IMR-90 (cell line): Measurements from ENCODE around the gene EHF. TPM values are rescaled to one million over a fixed set of nuclear protein-coding genes. Genes with fewer than 3 reads are reported as not detected.

Source experiments
- ATAC-seq: fragments of 200-7000 bp; cut with Tn5 transposase; 2 replicates; pipeline ENCODE4 v1.9.1; 2020; ENCODE audit warnings: low read depth, mild to moderate bottlenecking, moderate library complexity
- BruUV-seq: library from RNA; stranded (reverse); fragments of 400-500 nt; replicated peaks from 2 replicates; lab custom pipeline; 2021; lab: Mats Ljungman, UMichigan
- CTCF ChIA-PET: fragments of 300-600 bp; formaldehyde crosslinking; extraction: SDS; loops from one replicate; lab custom pipeline; 2021; ENCODE audit warnings: antibody characterized with exemption; lab: Yijun Ruan, JAX
- POLR2A ChIA-PET: fragments of 300-600 bp; sonication (Branson Sonifier 250); formaldehyde crosslinking; loops from one replicate; lab custom pipeline; 2022; ENCODE audit warnings: antibody characterized with exemption; ENCODE audit not compliant: unreplicated experiment; lab: Charles Lee
- DNase-seq: peaks from one replicate; pipeline ENCODE4 v3.0.0; 2013
- H2AFZ ChIP-seq: replicated peaks from 2 replicates; pipeline ENCODE3; 2013; ENCODE audit warnings: low read length, mild to moderate bottlenecking; ENCODE audit not compliant: poor library complexity
- H2AK5ac ChIP-seq: 2 replicates; pipeline ENCODE4 v1.6.1; 2013; ENCODE audit warnings: low read depth, low read length, inconsistent platforms
- H2AK9ac ChIP-seq: replicated peaks from 2 replicates; pipeline ENCODE3; 2013; ENCODE audit warnings: mild to moderate bottlenecking, low read depth, low read length, moderate library complexity; ENCODE audit not compliant: poor library complexity
- H2BK120ac ChIP-seq: 2 replicates; pipeline ENCODE4 v1.6.1; 2013; ENCODE audit warnings: low read depth, low read length, inconsistent platforms
- H2BK15ac ChIP-seq: 3 replicates; pipeline ENCODE4 v1.6.1; 2013; ENCODE audit warnings: low read depth, low read length, inconsistent platforms
- H2BK20ac ChIP-seq: 2 replicates; pipeline ENCODE4 v1.6.1; 2013; ENCODE audit warnings: low read depth, mild to moderate bottlenecking, inconsistent platforms, low read length, moderate library complexity
- H2BK5ac ChIP-seq: 2 replicates; pipeline ENCODE4 v1.6.1; 2013; ENCODE audit warnings: mild to moderate bottlenecking, low read depth, low read length, inconsistent platforms; ENCODE audit not compliant: poor library complexity, severe bottlenecking
- H3K14ac ChIP-seq: replicated peaks from 2 replicates; pipeline ENCODE4 v1.6.1; 2013; ENCODE audit warnings: low read depth, low read length, inconsistent platforms
- H3K18ac ChIP-seq: 2 replicates; pipeline ENCODE4 v1.6.1; 2013; ENCODE audit warnings: low read depth, low read length, control low read depth
- H3K23ac ChIP-seq: 2 replicates; pipeline ENCODE4 v1.6.1; 2013; ENCODE audit warnings: low read depth, low read length, inconsistent platforms
- H3K27ac ChIP-seq: 2 replicates; pipeline ENCODE4 v1.5.1; 2013; ENCODE audit warnings: mild to moderate bottlenecking, control low read depth, low read length; ENCODE audit not compliant: insufficient read depth
- H3K27me3 ChIP-seq: 2 replicates; pipeline ENCODE4 v1.6.1; 2013; ENCODE audit warnings: low read length; ENCODE audit not compliant: control insufficient read depth, insufficient read depth
- H3K36me3 ChIP-seq: 2 replicates; pipeline ENCODE4 v1.6.1; 2013; ENCODE audit warnings: low read length, mixed read lengths; ENCODE audit not compliant: control insufficient read depth, insufficient read depth
- H3K4ac ChIP-seq: 2 replicates; pipeline ENCODE4 v1.6.1; 2013; ENCODE audit warnings: low read depth, low read length, inconsistent platforms
- H3K4me1 ChIP-seq: 2 replicates; pipeline ENCODE4 v1.6.1; 2013; ENCODE audit warnings: low read length, mixed read lengths; ENCODE audit not compliant: control insufficient read depth, insufficient read depth
- H3K4me2 ChIP-seq: 2 replicates; pipeline ENCODE4 v1.6.1; 2013; ENCODE audit warnings: low read depth, mild to moderate bottlenecking, control low read depth, low read length, moderate library complexity
- H3K4me3 ChIP-seq: 2 replicates; pipeline ENCODE4 v1.5.1; 2013; ENCODE audit warnings: low read depth, mild to moderate bottlenecking, control low read depth, low read length, moderate library complexity; ENCODE audit not compliant: insufficient read depth
- H3K56ac ChIP-seq: 2 replicates; pipeline ENCODE4 v1.6.1; 2013; ENCODE audit warnings: low read length, inconsistent platforms; ENCODE audit not compliant: insufficient read depth; ENCODE audit errors: extremely low read depth
- H3K79me1 ChIP-seq, 2 experiments: 2 replicates each; pipeline ENCODE4 v1.6.1; 2013; ENCODE audit warnings: low read length in 2 of 2, inconsistent platforms in 1 of 2, low read depth in 1 of 2
- H3K9ac ChIP-seq: 2 replicates; pipeline ENCODE4 v1.6.1; 2013; ENCODE audit warnings: low read depth, low read length, control low read depth
- H3K9me1 ChIP-seq: 2 replicates; pipeline ENCODE4 v1.6.1; 2013; ENCODE audit warnings: low read length, inconsistent platforms; ENCODE audit not compliant: insufficient read depth
- H3K9me3 ChIP-seq: 2 replicates; pipeline ENCODE4 v1.6.1; 2013; ENCODE audit warnings: low read length; ENCODE audit not compliant: control insufficient read depth, insufficient read depth
- H4K20me1 ChIP-seq: 2 replicates; pipeline ENCODE4 v1.6.1; 2013; ENCODE audit warnings: low read length, inconsistent platforms; ENCODE audit not compliant: insufficient read depth
- H4K5ac ChIP-seq: 2 replicates; pipeline ENCODE4 v1.6.1; 2013; ENCODE audit warnings: mild to moderate bottlenecking, low read depth, low read length, control low read depth
- H4K8ac ChIP-seq, 2 experiments: 2 replicates each; pipeline ENCODE4 v1.6.1; 2013; ENCODE audit warnings: low read depth in 2 of 2, low read length in 2 of 2, control low read depth in 1 of 2, inconsistent platforms in 1 of 2
- H4K91ac ChIP-seq: 2 replicates; pipeline ENCODE4 v1.6.1; 2013; ENCODE audit warnings: low read depth, low read length, inconsistent platforms; ENCODE audit not compliant: insufficient read depth
- BHLHE40 ChIP-seq: fragments of 150-350 bp; IDR thresholded peaks from 2 replicates; pipeline ENCODE4 v1.6.1; 2016; ENCODE audit warnings: mild to moderate bottlenecking, low read depth, low read length
- CEBPB ChIP-seq: IDR thresholded peaks from 2 replicates; pipeline ENCODE4 v1.6.1; 2012; ENCODE audit warnings: low read depth, low read length, improper control_type of control experiment
- FOS ChIP-seq: fragments of 150-350 bp; IDR thresholded peaks from 2 replicates; pipeline ENCODE4 v1.6.1; 2016; ENCODE audit warnings: low read depth, low read length
- MAFK ChIP-seq: IDR thresholded peaks from 2 replicates; pipeline ENCODE4 v1.6.1; 2012; ENCODE audit warnings: low read depth, low read length, improper control_type of control experiment
- MAZ ChIP-seq: IDR thresholded peaks from 2 replicates; pipeline ENCODE4 v1.6.1; 2012; ENCODE audit warnings: low read depth, mild to moderate bottlenecking, low read length, improper control_type of control experiment, moderate library complexity, borderline replicate concordance
- MXI1 ChIP-seq: IDR thresholded peaks from 2 replicates; pipeline ENCODE4 v1.6.1; 2012; ENCODE audit warnings: low read depth, mild to moderate bottlenecking, low read length, moderate library complexity, borderline replicate concordance
- POLR2A ChIP-seq: IDR thresholded peaks from 2 replicates; pipeline ENCODE4 v1.6.1; 2012; ENCODE audit warnings: mild to moderate bottlenecking, low read depth, low read length
- RAD21 ChIP-seq: IDR thresholded peaks from 2 replicates; pipeline ENCODE4 v1.6.1; 2012; ENCODE audit warnings: low read length, improper control_type of control experiment
- RCOR1 ChIP-seq: IDR thresholded peaks from 2 replicates; pipeline ENCODE4 v1.6.1; 2012; ENCODE audit warnings: mild to moderate bottlenecking, low read length, improper control_type of control experiment; ENCODE audit not compliant: insufficient replicate concordance
- RFX5 ChIP-seq: IDR thresholded peaks from 2 replicates; pipeline ENCODE4 v1.8.0; 2012; ENCODE audit warnings: low read depth, mild to moderate bottlenecking, low read length, moderate library complexity
- SMC3 ChIP-seq: fragments of 150-350 bp; IDR thresholded peaks from 2 replicates; pipeline ENCODE4 v1.6.1; 2016; ENCODE audit warnings: low read depth, mild to moderate bottlenecking, antibody characterized with exemption, low read length, moderate library complexity
- WGBS, 2 experiments: methylation state at CpG; one replicate each; pipeline versions ENCODE4 v1.1.5 to v1.1.7; 2013; ENCODE audit warnings: missing lambda C conversion rate in 2 of 2; ENCODE audit not compliant: insufficient read length in 1 of 2; ENCODE audit errors: extremely low coverage in 2 of 2; 5-methylcytosine and 5-hydroxymethylcytosine counted together
- dilution Hi-C: fragments of 300-500 bp; cut with HindIII; formaldehyde crosslinking; loops from one replicate; pipeline ENCODE4 v1.14.3; 2018; ENCODE audit warnings: low sequenced_read_pairs; ENCODE audit not compliant: unreplicated experiment
- in situ Hi-C: fragments of 300-500 bp; cut with MboI; formaldehyde crosslinking; loops from 3 replicates; pipeline ENCODE4 v1.14.3; 2019; ENCODE audit warnings: low sequenced_read_pairs, inconsistent platforms, mixed read lengths
- intact Hi-C: fragments of 100-400 bp; cut with micrococcal nuclease; formaldehyde crosslinking; loops from 2 replicates; pipeline ENCODE4 v1.10.0; 2022
- polyA plus RNA-seq, 3 experiments: library from polyadenylated mRNA; depleted of rRNA; stranded (reverse); fragments of >200 nt; gene quantifications; 2 replicates each; pipeline ENCODE4 v1.2.3, GENCODE V29; 2012; ENCODE audit warnings: low replicate concordance in 1 of 3
- total RNA-seq: library from RNA; depleted of rRNA; stranded (reverse); fragments of >200 nt; gene quantifications from 2 replicates; pipeline ENCODE4 v1.2.3, GENCODE V29; 2012
- TF ChIP-seq, protein P1 (sequence below): conservative IDR thresholded peaks from 2 replicates; pipeline ENCODE4 v1.5.1; 2012; ENCODE audit warnings: mild to moderate bottlenecking, low read depth, low read length, improper control_type of control experiment
- TF ChIP-seq, protein P2 (sequence below): fragments of 150-350 bp; IDR thresholded peaks from 2 replicates; pipeline ENCODE4 v1.6.1; 2017; ENCODE audit warnings: mild to moderate bottlenecking, antibody characterized with exemption, low read length, low read depth

The EHF gene
- total and polyA plus RNA-seq, 2 of the 4 experiments (the other 2 are of a cell fraction): under 0.01 TPM; not detected in 1

DNA sequence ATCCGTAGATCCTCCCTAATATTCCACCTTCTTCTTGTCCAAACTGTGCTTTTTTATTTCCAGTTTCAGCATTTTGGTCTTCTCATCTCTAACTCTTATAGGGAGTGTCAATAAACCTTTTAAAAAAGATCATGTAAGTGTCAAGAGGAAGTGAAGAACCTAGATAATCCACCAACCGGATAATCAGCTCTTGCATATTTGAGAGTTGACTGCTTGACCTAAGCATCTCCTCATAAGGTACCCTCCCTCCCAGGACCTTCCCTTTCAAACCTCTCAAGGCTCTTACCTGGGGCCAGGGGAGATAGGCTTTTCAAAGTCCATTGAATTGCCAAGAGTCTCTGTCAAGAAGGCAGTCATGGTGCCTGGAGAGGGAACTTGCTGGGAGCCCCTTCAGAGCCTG is 691 bp upstream of the EHF start:
- ChIA-PET CTCF (no interaction called here), POLR2A (no interaction called here)
- WGBS, 2 experiments: no CpG with 5 or more reads among the region's 2 CpGs
- Histone ChIP-seq H3K18ac (no peak overlapping the region), H3K4me2 (no peak overlapping the region), H3K9me3 (no peaks in the 10 kb centered on the region), H2BK20ac (no peak overlapping the region), H3K36me3 (no peaks in the 10 kb centered on the region), H4K91ac (no peak overlapping the region), H3K9ac (no peak overlapping the region), H3K4ac (no peak overlapping the region), H3K4me3 (no peak overlapping the region), H2AK9ac (no peak overlapping the region), H2BK5ac (no peak overlapping the region), H4K20me1 (no peaks in the 10 kb centered on the region), H3K56ac (no peak overlapping the region), H3K27ac (no peak overlapping the region), H3K23ac (no peak overlapping the region), H2AK5ac (no peak overlapping the region), H4K5ac (no peak overlapping the region), H2AFZ (no peak overlapping the region), H3K27me3 (no peaks in the 10 kb centered on the region), H2BK15ac (no peak overlapping the region), H4K8ac (no peak overlapping the region), H3K14ac (no peak overlapping the region), H3K9me1 (peaks cover 4% of the 10 kb centered on the region; the same call in 1 of the 2 replicates), H3K79me1 (no peaks in the 10 kb centered on the region), H2BK120ac (no peak overlapping the region), H3K4me1 (peaks cover 3% of the 10 kb centered on the region; the same call in 1 of the 2 replicates)
- in situ Hi-C loops (no loop called here), dilution Hi-C loops (no loop called here), intact Hi-C loops (no loop called here)
- ATAC-seq: no peak
- BruUV-seq: no TSS peak
- TF ChIP-seq RCOR1 (no peak), SMC3 (no peak), MXI1 (no peak), RFX5 (no peak), BHLHE40 (no peak), CEBPB (no peak), MAZ (no peak), FOS (no peak), POLR2A (no peak), RAD21 (no peak), MAFK (no peak)
- TF ChIP-seq, protein P1, sequence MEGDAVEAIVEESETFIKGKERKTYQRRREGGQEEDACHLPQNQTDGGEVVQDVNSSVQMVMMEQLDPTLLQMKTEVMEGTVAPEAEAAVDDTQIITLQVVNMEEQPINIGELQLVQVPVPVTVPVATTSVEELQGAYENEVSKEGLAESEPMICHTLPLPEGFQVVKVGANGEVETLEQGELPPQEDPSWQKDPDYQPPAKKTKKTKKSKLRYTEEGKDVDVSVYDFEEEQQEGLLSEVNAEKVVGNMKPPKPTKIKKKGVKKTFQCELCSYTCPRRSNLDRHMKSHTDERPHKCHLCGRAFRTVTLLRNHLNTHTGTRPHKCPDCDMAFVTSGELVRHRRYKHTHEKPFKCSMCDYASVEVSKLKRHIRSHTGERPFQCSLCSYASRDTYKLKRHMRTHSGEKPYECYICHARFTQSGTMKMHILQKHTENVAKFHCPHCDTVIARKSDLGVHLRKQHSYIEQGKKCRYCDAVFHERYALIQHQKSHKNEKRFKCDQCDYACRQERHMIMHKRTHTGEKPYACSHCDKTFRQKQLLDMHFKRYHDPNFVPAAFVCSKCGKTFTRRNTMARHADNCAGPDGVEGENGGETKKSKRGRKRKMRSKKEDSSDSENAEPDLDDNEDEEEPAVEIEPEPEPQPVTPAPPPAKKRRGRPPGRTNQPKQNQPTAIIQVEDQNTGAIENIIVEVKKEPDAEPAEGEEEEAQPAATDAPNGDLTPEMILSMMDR: no peak
- TF ChIP-seq, protein P2, sequence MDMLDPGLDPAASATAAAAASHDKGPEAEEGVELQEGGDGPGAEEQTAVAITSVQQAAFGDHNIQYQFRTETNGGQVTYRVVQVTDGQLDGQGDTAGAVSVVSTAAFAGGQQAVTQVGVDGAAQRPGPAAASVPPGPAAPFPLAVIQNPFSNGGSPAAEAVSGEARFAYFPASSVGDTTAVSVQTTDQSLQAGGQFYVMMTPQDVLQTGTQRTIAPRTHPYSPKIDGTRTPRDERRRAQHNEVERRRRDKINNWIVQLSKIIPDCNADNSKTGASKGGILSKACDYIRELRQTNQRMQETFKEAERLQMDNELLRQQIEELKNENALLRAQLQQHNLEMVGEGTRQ: no peak
- no peak for DNase-seq
